HG03064 (cell line): ENCODE data around the gene PELI2.

Source experiments
- ATAC-seq: cut with Tn5 transposase; IDR thresholded peaks from one replicate; pipeline ENCODE4 v1.9.1; 2021; ENCODE audit warnings: low read depth; ENCODE audit not compliant: unreplicated experiment

The PELI2 gene

DNA sequence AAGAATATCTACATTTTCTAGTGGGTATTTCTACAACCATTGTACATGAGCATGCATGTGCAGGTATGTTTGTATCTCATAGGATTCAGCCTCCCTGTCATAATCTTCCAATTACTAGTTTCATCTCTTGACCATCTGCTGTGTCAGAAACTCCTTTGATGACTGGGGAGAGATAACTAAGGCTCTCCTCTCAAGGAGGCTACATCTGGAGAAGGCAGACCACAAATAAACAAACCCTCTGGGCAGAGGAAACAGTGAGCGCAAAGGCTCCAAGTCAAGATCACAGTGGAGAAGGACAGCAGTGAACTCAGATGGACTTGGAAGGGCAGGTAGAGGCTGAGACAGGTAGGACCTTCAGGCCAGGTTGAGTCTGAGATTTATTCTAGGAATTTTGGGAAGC is 166.4 kb downstream of the PELI2 start:
- ATAC-seq = no peak

- ATAC-seq = no peak
Observed at GRCh38 chr14:56289155-56289554, 170.9 kb downstream of the PELI2 start.

GRCh38 chr14:56290195-56290594 is 172.0 kb downstream of the PELI2 start:
- no peak for ATAC-seq

DNA sequence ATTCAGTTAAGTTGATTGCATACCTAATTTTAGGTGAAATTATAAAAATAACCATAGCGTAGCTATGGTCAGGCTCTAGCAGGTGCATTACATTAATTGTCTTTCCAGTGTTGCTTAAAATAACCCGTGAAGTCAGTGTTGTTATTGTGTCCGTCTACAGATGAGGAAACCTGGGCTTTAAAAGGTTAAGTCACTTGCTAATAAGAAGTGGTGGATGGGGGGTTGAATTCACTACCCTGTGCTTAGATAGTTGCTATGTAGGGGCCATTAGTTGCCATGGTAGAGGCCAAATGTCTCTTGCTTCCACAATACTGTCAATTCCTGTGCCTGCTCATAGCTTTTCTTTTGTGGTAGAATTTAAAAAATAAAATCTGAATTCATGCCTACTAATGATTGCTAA is 174.8 kb downstream of the PELI2 start:
- ATAC-seq = no peak

DNA sequence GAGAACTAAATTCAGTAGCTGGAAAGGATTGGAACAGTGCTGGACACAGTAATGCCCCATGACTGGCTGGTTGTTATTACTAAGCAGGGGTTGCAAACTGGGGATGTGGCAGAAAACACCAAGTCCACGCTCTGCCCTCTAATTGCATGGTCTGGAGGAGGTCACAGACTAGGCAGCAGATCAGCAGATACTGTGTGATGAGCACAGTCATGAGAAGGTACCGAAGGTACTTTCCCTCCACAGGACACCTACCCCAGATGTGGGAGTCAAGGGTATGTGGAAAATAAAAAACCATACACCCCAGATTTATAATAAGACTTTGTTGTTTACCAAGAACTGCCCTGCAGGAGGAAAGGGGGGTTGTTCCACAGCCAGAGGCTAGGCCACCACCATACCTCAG is 175.3 kb downstream of the PELI2 start:
- no peak for ATAC-seq

GRCh38 chr14:56294128-56294527 is 175.9 kb downstream of the PELI2 start:
- no peak for ATAC-seq

- ATAC-seq = no peak
Observed at GRCh38 chr14:56295743-56296142, 177.5 kb downstream of the PELI2 start.

DNA sequence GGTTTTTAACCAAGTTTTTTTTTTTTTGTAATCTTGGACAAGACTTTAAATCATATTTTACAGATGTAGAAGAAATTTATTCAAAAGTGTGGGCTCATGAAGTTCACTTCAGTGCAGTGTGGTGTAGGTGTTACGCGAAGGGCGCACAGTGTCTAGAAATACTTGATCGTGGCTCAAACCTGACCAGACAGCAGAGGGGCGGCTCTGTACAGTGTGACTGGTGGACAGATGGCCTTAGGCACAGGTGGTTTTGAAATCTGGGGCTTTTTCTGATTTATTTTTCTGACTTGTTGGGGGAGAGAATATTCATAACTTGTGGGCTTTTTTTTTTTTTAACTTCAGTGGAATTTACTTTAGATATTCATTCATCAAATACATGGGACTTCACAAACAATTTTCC is 179.2 kb downstream of the PELI2 start:
- ATAC-seq = no peak

- ATAC-seq = no peak
Observed at GRCh38 chr14:56299306-56299984, 181.2 kb downstream of the PELI2 start.

DNA sequence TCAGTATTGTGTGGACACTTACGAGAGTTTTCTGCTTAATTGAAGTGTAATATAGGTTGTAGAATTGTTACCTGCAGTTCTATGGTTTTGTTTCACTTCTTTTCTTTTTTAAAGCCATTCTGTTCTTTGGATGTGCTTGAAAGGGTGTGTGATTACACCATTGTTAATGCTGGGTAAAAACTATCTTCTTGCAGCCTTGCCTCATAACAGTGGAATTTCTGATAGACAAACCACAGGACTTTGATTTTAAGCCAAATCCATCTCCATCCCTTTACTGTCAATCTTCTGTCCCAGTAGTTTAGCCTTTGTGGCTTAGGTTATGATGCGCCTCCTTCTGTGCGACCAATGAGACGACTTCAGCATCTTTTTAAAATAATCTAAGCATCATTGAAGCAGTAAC is 182.3 kb downstream of the PELI2 start:
- ATAC-seq = no peak

DNA sequence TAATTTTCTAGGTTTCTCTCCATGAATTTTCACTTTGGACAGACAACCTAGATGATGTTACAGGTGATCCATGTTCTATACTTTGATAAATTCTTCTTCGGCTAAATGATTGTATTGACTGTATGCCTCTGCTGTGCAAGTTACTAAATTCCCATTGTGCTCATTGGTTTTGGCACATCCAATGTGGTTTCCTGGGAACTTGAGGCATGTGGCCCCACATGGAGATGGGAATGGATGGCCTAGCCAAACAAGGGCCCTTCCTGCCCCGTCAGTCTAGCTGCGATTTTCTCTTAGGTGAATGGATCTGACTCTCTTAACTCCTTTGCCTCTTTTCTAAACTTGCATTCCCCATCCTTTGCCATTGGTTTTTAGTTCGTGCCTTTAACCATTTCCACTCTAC is 186.2 kb downstream of the PELI2 start:
- no peak for ATAC-seq

GRCh38 chr14:56309198-56309597 is 191.0 kb downstream of the PELI2 start:
- no peak for ATAC-seq

DNA sequence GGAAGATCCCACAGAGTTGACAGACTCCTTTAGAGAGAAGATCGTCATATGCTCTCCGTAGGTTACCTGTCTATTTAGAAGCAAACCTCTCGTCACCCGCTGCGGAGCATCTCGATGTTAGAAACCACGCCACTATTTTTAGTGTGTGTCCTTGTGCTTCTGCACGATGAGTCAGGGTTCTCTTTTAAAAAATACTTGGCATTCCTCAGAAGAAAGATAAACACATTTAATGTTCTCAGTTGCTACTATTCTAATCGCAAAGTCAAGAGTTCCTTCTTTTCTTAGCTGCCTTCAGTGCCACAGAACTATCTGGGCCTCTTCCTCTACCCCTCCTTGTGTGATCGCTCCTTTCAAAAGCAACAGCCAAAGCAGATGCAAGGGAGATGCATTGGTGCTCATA is 192.4 kb downstream of the PELI2 start:
- ATAC-seq = no peak

GRCh38 chr14:56313789-56314188 is 195.6 kb downstream of the PELI2 start:
- no peak for ATAC-seq

GRCh38 chr14:56318393-56319115 is 200.3 kb downstream of the PELI2 start:
- ATAC-seq = no peak

GRCh38 chr14:56321861-56322260 is 203.7 kb downstream of the PELI2 start:
- no peak for ATAC-seq

DNA sequence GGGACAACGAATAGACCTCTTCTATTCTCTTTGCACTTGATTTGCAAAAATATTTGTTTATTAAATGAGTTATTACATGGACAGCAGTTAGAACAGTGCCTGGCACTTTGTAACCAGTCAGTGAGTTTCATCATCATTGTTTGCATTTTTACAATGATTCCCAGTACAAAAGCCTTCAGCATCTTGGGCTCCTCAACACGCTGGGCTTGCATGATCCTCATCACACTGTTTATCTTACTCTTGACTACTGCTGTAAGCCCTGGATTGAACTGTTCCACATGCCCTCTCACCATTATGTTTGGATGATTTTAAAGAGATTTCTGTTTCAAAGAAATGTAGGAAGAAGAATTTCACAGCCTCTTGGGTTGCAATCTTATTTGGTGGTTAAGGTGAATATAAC is 204.3 kb downstream of the PELI2 start:
- no peak for ATAC-seq

GRCh38 chr14:56324454-56324853 is 206.2 kb downstream of the PELI2 start:
- ATAC-seq = no peak

GRCh38 chr14:56324856-56325699 is 206.9 kb downstream of the PELI2 start:
- no peak for ATAC-seq

DNA sequence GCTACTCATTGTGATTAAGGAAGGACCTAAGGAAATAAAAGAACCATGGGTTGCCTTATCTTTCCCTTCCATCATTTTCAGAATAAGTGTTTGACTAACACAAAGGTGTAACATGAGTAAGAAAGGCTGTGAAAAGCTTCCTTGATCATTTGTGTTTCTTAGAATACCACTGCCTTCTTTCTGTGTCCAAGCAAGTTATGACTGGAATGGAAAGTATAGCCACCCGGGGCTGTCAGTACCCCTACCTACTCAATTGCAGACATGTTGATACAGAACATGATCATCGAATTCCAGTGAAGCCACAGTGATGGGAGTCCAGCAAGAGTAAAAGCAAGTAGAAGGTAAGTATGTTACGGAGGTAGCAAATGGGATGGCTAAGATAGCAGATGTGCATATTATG is 209.8 kb downstream of the PELI2 start:
- ATAC-seq = no peak

DNA sequence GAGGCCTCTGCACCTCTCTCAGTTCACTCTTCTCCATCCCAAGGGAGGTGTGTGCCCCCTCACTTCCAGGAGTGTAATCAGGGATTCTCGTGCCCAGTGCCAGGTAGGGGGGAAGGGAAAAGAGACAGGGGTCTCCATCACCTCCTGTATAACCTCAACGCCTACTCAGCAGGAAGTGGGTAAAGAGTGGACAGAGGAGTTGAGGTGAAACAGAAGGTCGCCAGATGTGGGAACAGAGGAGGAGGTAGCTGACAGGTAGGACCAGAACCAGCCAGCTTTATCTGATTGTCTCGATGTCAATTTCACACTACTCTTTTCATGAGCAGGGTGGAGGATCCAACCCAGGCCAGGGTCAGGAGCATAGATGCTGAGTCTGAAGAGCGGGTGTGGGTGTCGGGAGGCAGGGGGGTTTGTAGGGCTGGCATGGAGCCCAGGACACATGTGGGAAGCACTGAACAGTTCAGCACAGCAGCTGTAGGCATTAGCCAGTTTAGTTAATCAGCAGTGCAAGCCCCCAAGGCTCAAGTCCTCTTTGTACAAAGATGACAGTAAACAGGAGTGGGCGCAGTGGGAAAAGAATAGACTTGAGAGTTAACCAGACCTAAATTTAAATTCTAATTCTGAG is 213.5 kb downstream of the PELI2 start:
- ATAC-seq = no peak
